Activated naive CD8-positive, alpha-beta T cell treated with anti-CD3 and anti-CD28 coated beads for 36 hours (primary cell): ENCODE measurements around the gene TMEM240. TPM values are rescaled to one million over a fixed set of nuclear protein-coding genes. Genes with fewer than 3 reads are reported as not detected.
A peak's percentile ranks its signal among the peaks of the same experiment; 100 is the strongest.

ENCODE experiments used
- DNase-seq: peaks from one replicate; pipeline ENCODE4 v3.0.0; 2021
- H3K27ac Mint-ChIP-seq: one replicate; pipeline ENCODE4 v1.8.0; 2022; ENCODE audit warnings: mild to moderate bottlenecking, moderate library complexity, mixed read lengths
- H3K27me3 Mint-ChIP-seq: one replicate; pipeline ENCODE4 v1.8.0; 2022; ENCODE audit warnings: mild to moderate bottlenecking, mixed read lengths
- H3K36me3 Mint-ChIP-seq: one replicate; pipeline ENCODE4 v1.8.0; 2021; ENCODE audit warnings: mild to moderate bottlenecking, mixed read lengths
- H3K4me1 Mint-ChIP-seq: one replicate; pipeline ENCODE4 v1.8.0; 2021; ENCODE audit warnings: mixed read lengths
- H3K4me3 Mint-ChIP-seq: one replicate; pipeline ENCODE4 v1.8.0; 2022; ENCODE audit warnings: mild to moderate bottlenecking, moderate library complexity, mixed read lengths
- H3K9me3 Mint-ChIP-seq: one replicate; pipeline ENCODE4 v1.8.0; 2022; ENCODE audit warnings: mixed read lengths
- total RNA-seq, 2 experiments: library from RNA; stranded (reverse); gene quantifications; one replicate each; pipeline ENCODE4 v1.2.3, GENCODE V29; 2021

Gene TMEM240
- total RNA-seq, result under 1 TPM in 1 of 2 experiments, not detected in 1; 0.88 TPM

GRCh38 chr1:1540090-1540817 lies at the start of gene TMEM240:
Gene TMEM240, minus strand, starts transcription at chr1:1540624. Its CDS starts 278 bp downstream, at chr1:1540346.
- Mint-ChIP-seq H3K36me3 (peaks cover 6% of the 10 kb centered on the region), H3K27me3 (no peaks in the 10 kb centered on the region), H3K27ac (no peak within 1 kb of the TSS), H3K4me3 (peak within 1 kb of the TSS; percentile 71), H3K4me1 (peaks cover 1% of the 10 kb centered on the region), H3K9me3 (no peaks in the 10 kb centered on the region)
- peak; percentile 63 for DNase-seq

GRCh38 chr1:1583347-1584010 lies 43.1 kb upstream of the TMEM240 start:
- Mint-ChIP-seq H3K4me1 (no peaks in the 10 kb centered on the region), H3K4me3 (no peak overlapping the region), H3K27ac (no peak overlapping the region), H3K36me3 (no peaks in the 10 kb centered on the region), H3K27me3 (peaks cover 16% of the 10 kb centered on the region), H3K9me3 (no peaks in the 10 kb centered on the region)
- no peak for DNase-seq

- no peaks in the 10 kb centered on the region for H3K9me3 Mint-ChIP-seq
- DNase-seq, result no peak
- H3K4me1 Mint-ChIP-seq, result no peaks in the 10 kb centered on the region
- H3K4me3 Mint-ChIP-seq, result no peak overlapping the region
- no peaks in the 10 kb centered on the region for H3K36me3 Mint-ChIP-seq
- H3K27ac Mint-ChIP-seq, result no peak overlapping the region
- H3K27me3 Mint-ChIP-seq, result peaks cover 14% of the 10 kb centered on the region
Measured at GRCh38 chr1:1582585-1583346, 42.3 kb upstream of the TMEM240 start.

GRCh38 chr1:1578371-1578940 lies 38.0 kb upstream of the TMEM240 start:
- Mint-ChIP-seq H3K27me3 (peaks cover 6% of the 10 kb centered on the region), H3K4me3 (no peak overlapping the region), H3K9me3 (no peaks in the 10 kb centered on the region), H3K4me1 (peaks cover 10% of the 10 kb centered on the region), H3K27ac (no peak overlapping the region), H3K36me3 (peaks cover 7% of the 10 kb centered on the region)
- no peak for DNase-seq

- Mint-ChIP-seq H3K36me3 (peaks cover 15% of the 10 kb centered on the region), H3K4me1 (peaks cover 12% of the 10 kb centered on the region), H3K27ac (no peak overlapping the region), H3K9me3 (no peaks in the 10 kb centered on the region), H3K27me3 (peaks cover 6% of the 10 kb centered on the region), H3K4me3 (no peak overlapping the region)
- no peak for DNase-seq
Measured at GRCh38 chr1:1577367-1578011, 37.1 kb upstream of the TMEM240 start.

GRCh38 chr1:1574721-1575537 lies 34.5 kb upstream of the TMEM240 start, which contains the start of gene SSU72:
Gene SSU72, minus strand, starts transcription at chr1:1574863. Its CDS starts 306 bp downstream, at chr1:1574557.
- peak within 1 kb of the TSS; percentile 99 for H3K27ac Mint-ChIP-seq
- no peaks in the 10 kb centered on the region for H3K9me3 Mint-ChIP-seq
- H3K4me1 Mint-ChIP-seq, result peaks cover 24% of the 10 kb centered on the region
- peak; percentile 94 for DNase-seq
- H3K4me3 Mint-ChIP-seq, result peak within 1 kb of the TSS; percentile 97
- H3K27me3 Mint-ChIP-seq, result no peaks in the 10 kb centered on the region
- H3K36me3 Mint-ChIP-seq, result peaks cover 27% of the 10 kb centered on the region

- H3K27me3 Mint-ChIP-seq, result no peaks in the 10 kb centered on the region
- peak overlapping the region; percentile 98 for H3K27ac Mint-ChIP-seq
- peak; percentile 82 for DNase-seq
- H3K36me3 Mint-ChIP-seq, result peaks cover 32% of the 10 kb centered on the region
- peak overlapping the region; percentile 97 for H3K4me3 Mint-ChIP-seq
- H3K9me3 Mint-ChIP-seq, result no peaks in the 10 kb centered on the region
- H3K4me1 Mint-ChIP-seq, result peaks cover 30% of the 10 kb centered on the region
Measured at GRCh38 chr1:1573843-1574720, 33.7 kb upstream of the TMEM240 start.

- peak overlapping the region; percentile 62 for H3K27ac Mint-ChIP-seq
- H3K27me3 Mint-ChIP-seq, result no peaks in the 10 kb centered on the region
- H3K4me1 Mint-ChIP-seq, result peaks cover 40% of the 10 kb centered on the region
- peaks cover 62% of the 10 kb centered on the region for H3K36me3 Mint-ChIP-seq
- DNase-seq, result no peak
- no peaks in the 10 kb centered on the region for H3K9me3 Mint-ChIP-seq
- H3K4me3 Mint-ChIP-seq, result no peak overlapping the region
Measured at GRCh38 chr1:1569341-1569740, 28.9 kb upstream of the TMEM240 start.

GRCh38 chr1:1567891-1568291 lies 27.5 kb upstream of the TMEM240 start:
- Mint-ChIP-seq H3K36me3 (peaks cover 59% of the 10 kb centered on the region), H3K4me1 (peaks cover 40% of the 10 kb centered on the region), H3K9me3 (no peaks in the 10 kb centered on the region), H3K27ac (no peak overlapping the region), H3K4me3 (no peak overlapping the region), H3K27me3 (no peaks in the 10 kb centered on the region)
- DNase-seq, result no peak

- H3K27ac Mint-ChIP-seq, result peak overlapping the region; percentile 17
- H3K27me3 Mint-ChIP-seq, result no peaks in the 10 kb centered on the region
- H3K36me3 Mint-ChIP-seq, result peaks cover 55% of the 10 kb centered on the region
- no peak for DNase-seq
- no peak overlapping the region for H3K4me3 Mint-ChIP-seq
- H3K4me1 Mint-ChIP-seq, result peaks cover 37% of the 10 kb centered on the region
- H3K9me3 Mint-ChIP-seq, result no peaks in the 10 kb centered on the region
Measured at GRCh38 chr1:1567152-1567875, 26.9 kb upstream of the TMEM240 start.

GRCh38 chr1:1565340-1565739 lies 24.9 kb upstream of the TMEM240 start:
- Mint-ChIP-seq H3K4me3 (no peak overlapping the region), H3K27ac (peak overlapping the region; percentile 54), H3K4me1 (peaks cover 31% of the 10 kb centered on the region), H3K9me3 (no peaks in the 10 kb centered on the region), H3K36me3 (peaks cover 52% of the 10 kb centered on the region), H3K27me3 (no peaks in the 10 kb centered on the region)
- DNase-seq, result no peak

GRCh38 chr1:1564268-1564667 lies 23.8 kb upstream of the TMEM240 start:
- H3K9me3 Mint-ChIP-seq, result no peaks in the 10 kb centered on the region
- H3K27ac Mint-ChIP-seq, result no peak overlapping the region
- H3K27me3 Mint-ChIP-seq, result no peaks in the 10 kb centered on the region

More at GRCh38 chr1:1564268-1564667, 23.8 kb upstream of the TMEM240 start:
- Mint-ChIP-seq H3K36me3 (peaks cover 46% of the 10 kb centered on the region), H3K4me3 (no peak overlapping the region), H3K4me1 (peaks cover 22% of the 10 kb centered on the region)
- DNase-seq, result no peak
